Skin of body (tissue), 2 donors: Measurements from ENCODE around the gene KDM4D. TPM values are rescaled to one million over a fixed set of nuclear protein-coding genes. Genes with fewer than 3 reads are reported as not detected.
"Not testable (repeated sequence)": the region's sequence is repeated elsewhere in the genome, so short reads cannot be mapped to it uniquely, and the experiment has no call there.

Source experiments
- DNase-seq: peaks from one replicate; lab custom pipeline; 2025; lab: John Stamatoyannopoulos, UW
- total RNA-seq: library from RNA; depleted of rRNA; stranded (reverse); fragments of >200 nt; gene quantifications from one replicate; pipeline ENCODE4 v1.2.3, GENCODE V29; 2014

KDM4D gene
- total RNA-seq: 0.59 TPM

DNA sequence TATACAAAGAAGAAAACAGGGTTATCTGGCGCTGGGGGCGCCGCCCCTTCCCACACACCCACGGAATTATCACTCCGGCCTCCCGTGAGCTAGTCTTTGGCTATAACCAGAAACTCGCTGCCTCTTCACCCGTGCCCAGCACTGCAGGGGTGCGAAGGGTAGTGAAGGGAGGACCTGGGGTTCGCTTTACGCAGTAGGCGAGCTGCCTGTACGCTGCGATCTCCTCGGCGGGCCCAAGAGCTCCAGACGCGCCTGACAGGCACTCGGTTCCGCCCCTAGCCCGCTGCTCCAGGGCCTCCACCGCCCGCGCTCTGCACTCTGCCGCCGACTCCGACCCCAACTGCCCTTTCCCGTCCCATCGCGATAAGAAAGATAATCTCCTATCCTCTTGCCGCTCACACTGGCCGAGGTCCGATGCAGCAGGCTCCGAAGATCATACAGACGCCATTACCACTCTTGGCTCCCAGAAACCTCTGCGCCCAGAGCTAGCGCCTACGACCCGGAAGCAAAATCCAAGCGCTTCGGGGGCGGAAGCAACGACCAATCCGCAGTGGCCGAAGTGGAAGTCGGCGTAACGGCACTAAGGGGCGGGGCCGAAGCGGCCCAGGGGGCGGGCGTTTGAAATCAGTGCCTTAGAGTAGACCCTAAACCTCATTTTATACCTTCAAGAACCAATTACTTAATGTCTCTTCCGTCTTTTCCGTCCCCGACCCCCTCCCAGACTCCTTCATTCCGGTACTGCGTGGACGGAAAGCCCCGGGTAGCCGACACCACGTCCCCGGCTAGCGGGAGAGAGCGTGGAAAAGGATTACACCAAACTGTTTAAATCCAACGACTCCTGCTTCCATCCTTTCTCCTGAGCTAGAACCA is at the start of gene KDM4D, which contains the start of gene CWC15:
Gene KDM4D, plus strand, starts transcription at position 611 of the 870 bp plus-strand sequence. CDS start 23,664 bp downstream, outside the sequence.
Gene CWC15, minus strand, starts transcription at position 458 of the 870 bp plus-strand sequence. CDS start 1,371 bp downstream, outside the sequence.
- peak; percentile 96 for DNase-seq

DNA sequence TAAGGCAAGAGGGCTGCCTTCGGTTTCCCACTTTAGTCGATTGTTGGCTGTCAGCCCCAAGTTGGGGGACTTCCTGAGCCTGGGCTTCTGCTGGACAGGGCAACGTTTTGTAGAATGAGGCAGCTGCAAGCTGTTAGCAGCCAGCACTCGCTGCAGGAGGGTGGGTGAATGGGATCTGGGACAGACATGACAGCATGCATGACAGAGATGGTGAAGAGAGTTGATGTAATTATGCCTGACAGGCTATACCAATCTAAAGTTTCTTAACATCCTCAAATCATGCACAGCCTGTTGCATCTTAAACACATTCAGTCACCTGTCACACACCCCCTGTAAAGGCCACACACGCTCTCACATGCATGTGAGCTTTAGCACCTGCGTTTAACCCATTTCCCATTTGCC is 49.3 kb upstream of the KDM4D start:
- DNase-seq: peak; percentile 23

DNA sequence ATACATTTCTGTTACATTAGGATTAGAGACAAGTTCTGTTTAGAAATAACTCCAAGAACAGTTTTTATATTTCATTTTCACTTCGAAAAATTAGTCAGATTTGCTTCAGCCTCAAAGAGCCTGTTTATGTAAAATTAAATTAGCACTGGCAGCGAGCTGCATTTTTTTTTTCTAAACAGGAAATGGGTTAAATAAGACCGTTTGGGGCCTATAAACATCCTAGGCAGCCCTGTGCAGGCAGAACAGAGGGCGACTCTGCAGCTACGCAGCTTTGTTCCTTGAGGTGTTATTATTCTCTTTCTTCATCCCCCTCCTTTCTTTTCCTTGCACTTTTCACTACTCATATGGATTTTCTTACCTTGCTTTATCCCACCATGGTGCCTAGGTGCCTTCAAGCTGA is 48.9 kb upstream of the KDM4D start:
- DNase-seq: no peak

DNA sequence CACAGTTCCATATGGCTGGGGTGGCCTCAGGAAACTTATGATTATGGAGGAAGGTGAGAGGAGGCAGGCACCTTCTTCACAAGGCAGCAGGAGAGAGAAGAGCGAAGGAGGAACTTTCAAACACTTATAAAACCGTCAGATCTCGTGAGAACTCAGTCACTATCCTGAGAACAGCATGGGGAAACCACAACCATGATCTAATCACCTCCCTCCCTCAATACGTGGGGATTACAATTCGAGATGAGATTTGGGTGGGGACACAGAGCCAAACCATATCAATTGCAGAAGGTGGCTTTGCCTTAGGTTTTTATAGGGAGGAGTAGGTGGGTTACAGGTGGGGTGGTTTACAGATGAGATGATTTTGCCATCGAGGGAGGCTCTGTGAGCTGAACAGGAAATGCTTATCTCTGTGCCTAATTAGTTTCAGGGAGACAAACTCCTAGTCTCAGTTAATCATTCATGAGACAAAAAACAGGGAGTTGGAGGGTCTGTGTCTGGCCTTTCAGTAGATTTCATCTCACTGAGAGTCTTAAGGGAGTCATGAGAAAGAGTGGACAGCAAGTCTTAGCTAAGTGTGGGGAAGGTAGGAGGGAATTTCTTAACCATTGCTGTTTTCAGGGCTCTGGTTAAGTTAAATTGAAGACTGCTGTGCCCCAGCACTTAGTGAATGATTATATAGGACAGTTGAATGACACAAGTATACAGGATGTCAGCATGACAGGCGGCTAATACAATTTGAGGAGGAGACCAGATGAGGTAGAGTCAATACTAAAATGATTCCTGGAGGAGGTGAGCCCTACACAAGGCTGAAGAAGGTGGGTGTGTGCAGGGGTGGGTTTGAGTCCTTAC is 47.9 kb upstream of the KDM4D start:
- DNase-seq: no peak

- DNase-seq: no peak
Observed at GRCh38 chr11:94926271-94926625, 47.3 kb upstream of the KDM4D start.

- peak; percentile 84 for DNase-seq
Observed at GRCh38 chr11:94926698-94927237, 46.7 kb upstream of the KDM4D start.

DNA sequence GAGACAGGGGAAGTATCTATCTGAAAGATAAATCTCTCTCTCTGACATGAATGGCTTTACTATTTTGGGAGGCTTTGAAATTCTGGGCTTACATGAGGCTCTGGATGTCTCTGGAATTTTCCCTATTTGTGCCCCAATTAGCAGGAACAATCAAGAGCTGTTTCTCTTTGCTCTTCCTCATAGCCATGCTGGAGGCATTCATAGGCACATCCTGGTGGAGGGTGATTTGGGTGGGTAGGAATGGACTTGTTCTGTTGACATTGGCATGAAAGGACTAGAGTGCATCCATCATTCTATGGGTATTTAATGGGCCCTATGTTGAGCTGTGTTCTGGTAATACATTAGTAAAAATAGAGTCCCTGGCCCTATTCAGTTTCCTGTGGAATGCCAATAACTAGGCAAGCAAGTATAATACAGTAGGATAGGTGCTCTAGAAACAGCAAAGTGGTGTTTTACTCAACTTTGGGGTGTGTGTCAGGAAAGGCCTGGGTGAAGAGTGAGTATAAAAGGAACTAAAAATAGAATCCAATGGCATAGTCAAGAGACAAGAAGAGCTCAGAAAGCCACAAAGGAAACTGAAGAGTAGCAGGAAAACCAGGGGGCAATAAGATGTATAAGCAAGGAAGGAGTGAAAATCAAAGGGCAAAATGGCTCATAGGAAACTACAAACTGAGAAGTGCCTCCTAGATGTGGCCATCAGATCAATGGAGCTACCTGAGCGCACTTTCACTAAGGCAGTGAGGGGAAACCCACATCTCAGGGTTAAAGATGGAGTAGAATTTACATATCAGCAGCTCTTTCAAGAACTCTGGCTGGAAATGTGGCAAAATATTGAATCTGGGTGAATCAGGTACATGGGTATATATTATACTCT is 45.2 kb upstream of the KDM4D start:
- no peak for DNase-seq

- not testable (repeated sequence) for DNase-seq
Observed at GRCh38 chr11:94932072-94932471, 41.4 kb upstream of the KDM4D start.

DNA sequence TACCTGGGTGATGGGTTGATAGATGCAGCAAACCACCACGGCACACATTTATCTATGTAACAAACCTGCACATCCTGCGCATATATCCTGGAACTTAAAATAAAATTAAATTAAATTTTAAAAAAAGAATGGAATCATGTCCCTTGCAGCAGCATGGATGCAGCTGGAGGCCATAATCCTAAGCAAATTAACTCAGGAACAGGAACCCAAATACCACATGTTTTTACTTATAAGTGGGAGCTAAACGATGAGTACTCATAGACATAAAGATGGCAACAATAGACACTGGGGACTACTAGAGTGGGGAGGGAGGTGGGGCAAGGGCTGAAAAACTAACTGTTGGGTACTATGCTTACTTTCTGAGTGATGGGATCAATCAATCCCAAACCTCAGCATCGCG is 41.0 kb upstream of the KDM4D start:
- DNase-seq: peak; percentile 66

- DNase-seq: peak; percentile 89
Observed at GRCh38 chr11:94933223-94934130, 40.0 kb upstream of the KDM4D start.

DNA sequence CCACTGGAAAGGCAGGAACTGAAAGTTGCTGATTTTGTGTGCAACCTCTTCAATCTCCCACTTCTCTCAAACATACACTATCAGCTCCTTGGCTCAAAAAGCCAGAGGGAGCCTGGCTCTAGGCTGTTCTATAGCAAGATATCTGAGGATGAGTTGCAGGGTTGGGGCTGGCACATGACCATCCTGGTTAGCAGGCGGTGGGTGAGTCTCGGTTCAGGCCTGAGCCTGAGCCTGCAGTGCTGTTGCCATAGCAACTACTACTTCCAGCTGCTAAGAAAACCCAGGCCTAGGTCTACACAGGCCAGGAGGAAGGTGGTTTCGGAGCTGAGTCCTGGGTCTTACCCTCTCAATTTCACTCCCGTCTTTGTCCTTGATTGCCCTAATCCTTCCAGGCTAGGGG is 39.1 kb upstream of the KDM4D start:
- no peak for DNase-seq

DNA sequence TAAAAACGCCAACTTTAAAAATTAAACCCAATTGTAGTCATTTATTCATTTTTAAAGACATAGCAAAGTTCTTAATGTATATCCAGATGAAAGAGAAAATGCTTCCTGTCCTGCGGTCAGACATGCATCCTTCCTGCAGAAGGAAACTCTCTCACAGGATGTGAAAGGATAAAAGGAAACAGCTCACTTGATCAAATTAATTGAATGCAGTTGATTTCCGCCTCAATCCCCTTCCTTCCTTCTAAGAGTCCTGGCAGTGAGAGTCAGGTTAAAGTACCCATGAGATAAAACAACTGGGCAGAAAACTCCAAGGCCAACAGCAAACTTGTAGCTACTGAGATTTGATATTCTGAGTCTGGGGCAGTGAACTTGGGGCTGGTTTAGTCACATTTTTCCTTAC is 38.7 kb upstream of the KDM4D start:
- no peak for DNase-seq

GRCh38 chr11:94938095-94939055 is 35.1 kb upstream of the KDM4D start:
- DNase-seq: peak; percentile 97

- DNase-seq: no peak
Observed at GRCh38 chr11:94939346-94939745, 34.2 kb upstream of the KDM4D start.

DNA sequence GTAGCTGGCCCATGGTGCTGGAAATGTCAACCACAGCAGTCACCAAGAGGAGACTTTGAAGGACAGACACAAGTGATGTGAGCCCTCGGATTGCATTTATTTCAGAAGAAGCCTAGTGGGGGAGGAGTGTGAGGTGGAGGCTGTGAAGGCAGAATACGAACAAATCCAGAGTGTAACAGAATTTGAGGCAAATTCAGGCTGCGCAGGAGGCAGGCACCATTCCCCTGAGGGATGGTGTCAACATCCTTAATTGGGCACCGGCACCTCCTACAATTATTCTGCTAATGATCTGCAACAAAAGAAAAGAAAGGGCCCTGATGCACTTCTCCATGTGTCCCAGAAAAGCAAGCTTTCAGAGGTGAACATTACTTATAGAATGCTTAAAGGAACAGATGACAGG is 32.4 kb upstream of the KDM4D start:
- no peak for DNase-seq

DNA sequence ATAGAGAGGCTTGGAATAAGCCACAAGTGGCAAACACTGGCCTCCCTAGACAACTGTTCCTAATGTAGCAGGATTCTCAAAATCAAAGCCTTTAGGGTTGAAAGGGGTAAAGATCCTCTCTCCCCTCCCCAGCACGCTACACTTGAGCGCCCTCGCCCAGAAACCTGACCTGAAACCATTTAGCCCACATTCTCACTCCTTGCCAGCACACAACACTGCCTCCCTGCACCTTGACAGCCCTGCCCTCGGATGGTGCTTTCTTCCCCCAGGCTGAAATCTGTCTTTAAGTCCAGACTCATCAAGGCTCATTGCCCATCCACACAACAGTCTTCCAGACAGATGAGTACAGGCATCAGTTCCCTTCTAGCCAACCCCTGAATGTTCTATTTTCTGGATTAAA is 26.7 kb upstream of the KDM4D start:
- no peak for DNase-seq

GRCh38 chr11:94948070-94948617 is 25.4 kb upstream of the KDM4D start:
- DNase-seq: no peak

DNA sequence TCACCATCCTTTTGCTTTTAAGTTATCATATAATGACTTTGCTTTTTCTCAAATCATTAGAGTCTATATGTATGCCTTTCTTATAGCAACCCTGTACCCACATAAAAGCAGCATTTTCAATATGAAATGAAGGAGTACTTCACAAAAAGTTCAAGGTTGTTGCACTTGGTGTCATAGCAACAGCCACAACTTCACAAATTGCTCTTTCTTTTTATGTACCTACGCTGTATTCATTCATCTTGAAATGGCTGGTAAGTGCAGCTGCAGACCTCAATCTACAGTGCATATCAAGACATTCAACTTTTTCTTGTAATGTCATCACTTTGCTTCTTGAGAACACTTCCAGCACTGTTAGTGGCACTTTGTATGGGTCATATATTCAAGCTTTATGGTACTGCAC is 18.8 kb upstream of the KDM4D start:
- no peak for DNase-seq
